GM21515 (cell line): ENCODE data around the gene ATRIP.
A peak's percentile ranks its signal among the peaks of the same experiment; 100 is the strongest.
"Not testable (repeated sequence)": the region's sequence is repeated elsewhere in the genome, so short reads cannot be mapped to it uniquely, and the experiment has no call there.

Source experiments
- ATAC-seq: cut with Tn5 transposase; IDR thresholded peaks from one replicate; pipeline ENCODE4 v1.9.1; 2021; ENCODE audit not compliant: unreplicated experiment

Gene ATRIP

DNA sequence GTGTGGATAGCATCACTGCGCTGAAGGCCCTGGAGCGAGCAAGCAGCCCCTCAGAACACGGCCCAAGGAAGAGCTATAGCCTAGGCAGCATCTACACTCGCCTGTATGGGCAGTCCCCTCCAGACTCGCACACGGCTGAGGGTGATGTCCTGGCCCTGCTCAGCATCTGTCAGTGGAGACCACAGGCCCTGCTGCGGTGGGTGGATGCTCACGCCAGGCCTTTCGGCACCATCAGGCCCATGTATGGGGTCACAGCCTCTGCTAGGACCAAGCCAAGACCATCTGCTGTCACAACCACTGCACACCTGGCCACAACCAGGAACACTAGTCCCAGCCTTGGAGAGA, 20.5 kb downstream of the ATRIP start:
- ATAC-seq, result no peak

DNA sequence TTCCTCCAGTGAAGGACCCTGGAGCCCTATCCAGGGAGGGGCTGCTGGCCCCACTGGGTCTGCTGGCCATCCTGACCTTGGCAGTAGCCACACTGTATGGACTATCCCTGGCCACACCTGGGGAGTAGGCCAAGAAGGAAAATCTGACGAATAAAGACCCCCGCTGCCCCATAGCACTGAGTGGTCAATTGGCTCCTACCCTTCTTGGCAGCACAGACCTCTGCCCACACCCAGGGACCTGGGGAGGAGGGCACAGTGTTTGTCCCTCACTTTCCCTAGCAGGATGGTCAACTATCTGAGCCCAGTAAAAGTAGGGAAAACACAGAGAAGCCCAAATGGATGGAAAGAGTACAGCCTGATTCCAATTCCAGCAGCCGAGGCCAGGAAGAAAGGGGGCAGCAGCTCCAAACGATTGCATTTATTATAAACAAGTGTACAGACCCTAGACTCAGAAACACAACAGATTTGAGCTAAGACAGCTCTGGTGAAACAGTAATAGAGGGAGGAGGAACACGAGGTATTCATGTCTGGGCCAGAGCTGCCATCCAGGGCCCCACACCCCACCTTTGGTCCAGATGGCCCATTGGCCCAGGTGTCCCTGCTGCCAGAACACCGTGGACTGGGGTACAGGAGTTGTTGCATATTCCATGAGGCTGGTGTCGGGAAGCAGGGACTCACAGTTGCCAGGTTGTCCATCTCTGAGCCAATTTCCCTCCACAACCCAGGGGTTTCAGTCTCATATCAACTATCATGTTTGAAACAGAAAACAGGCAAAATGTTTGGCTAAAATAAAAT, 21.1 kb downstream of the ATRIP start:
- no peak for ATAC-seq

DNA sequence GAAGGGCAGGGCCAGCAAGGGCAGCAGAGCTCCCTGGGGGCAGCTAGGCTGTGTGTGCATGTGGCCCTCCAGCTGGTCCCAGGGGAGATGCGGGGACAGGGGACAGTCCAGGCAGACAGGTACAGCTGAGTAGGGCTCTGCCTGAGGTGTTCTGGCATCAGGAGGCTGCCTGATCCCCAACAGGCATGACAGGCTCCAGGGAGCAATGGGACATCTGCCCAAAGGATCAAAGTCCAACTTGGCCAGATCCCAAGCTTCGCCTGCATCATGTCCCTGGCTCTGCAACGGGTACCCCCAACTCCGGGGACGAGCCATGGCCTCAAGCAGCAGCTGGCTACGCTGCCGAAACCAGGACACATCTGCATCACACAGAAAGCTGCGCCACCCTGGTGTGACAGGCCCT, 21.8 kb downstream of the ATRIP start:
- no peak for ATAC-seq

DNA sequence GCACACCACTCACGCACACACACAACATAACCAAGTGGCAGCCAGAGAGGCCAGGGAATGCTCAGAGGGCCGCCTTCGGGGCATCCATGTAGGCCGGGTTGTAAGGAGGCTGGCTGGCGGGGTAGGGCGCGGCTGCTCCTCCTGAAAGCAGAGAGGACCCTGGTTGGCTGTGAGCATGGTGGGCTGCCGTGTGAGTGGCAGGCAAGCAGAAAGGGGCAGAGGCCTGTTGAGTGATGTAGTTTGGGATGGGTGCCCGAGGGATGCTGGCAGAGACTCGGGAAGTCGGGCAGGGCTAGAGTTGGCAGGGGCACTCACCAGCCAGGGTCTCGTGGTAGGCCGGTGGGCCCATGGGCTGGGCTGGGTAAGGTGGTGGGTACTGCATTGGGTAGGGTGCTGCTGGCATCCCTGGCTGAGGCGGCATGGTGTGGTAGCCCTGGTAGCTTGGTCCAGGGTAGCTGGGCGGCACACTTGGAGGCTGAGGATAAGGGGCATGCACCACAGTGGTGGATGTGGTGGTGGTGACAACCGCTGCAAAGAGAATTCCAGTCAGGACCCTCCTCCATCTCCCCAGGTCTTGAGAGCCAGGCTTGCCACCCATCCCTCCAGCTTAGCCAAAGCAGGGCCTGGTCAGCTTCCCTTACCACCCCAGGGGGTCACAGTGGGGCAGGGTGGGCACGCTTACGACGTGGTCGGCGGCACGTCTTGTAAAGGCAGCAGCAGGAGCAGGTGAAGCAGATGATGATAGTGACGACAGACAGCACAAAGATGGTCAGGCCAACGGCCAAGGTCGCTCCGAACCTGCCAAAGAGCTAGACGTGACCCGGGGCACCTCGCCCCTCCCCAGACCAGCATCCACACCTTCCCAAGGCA, 22.7 kb downstream of the ATRIP start:
- ATAC-seq, result no peak

DNA sequence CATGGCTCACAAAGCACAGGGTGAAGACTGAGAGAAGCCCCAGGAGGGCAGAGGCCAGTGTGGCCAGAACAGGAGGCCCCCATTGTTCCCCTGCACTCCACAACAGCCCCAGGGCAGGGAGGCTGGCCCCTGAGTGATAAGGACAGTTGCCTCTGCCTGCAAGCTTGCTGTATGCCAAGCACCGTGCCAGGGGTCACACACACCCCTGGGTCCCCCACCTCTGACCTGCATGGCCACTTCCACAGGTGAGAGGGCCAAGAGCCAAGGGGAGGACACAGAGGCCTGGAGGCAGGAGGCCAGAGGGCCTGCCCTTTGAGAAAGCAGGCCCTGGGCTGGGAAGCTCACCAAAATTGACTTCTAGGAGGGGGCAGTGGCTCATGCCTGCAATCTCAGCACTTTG, 23.7 kb downstream of the ATRIP start:
- ATAC-seq, result no peak

DNA sequence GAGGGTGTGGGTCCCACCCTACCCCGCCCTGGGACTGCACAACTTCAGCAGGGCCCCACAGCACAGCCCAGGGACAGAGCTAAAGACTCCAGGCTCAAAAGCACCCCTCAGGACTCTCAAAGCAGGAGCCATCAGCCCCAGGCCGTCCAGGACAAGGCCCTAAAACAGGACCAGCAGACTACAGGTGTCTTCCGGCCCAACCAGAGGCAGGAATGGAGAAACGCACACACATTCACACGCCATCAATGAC, 26.1 kb downstream of the ATRIP start:
- ATAC-seq, result peak; percentile 12

DNA sequence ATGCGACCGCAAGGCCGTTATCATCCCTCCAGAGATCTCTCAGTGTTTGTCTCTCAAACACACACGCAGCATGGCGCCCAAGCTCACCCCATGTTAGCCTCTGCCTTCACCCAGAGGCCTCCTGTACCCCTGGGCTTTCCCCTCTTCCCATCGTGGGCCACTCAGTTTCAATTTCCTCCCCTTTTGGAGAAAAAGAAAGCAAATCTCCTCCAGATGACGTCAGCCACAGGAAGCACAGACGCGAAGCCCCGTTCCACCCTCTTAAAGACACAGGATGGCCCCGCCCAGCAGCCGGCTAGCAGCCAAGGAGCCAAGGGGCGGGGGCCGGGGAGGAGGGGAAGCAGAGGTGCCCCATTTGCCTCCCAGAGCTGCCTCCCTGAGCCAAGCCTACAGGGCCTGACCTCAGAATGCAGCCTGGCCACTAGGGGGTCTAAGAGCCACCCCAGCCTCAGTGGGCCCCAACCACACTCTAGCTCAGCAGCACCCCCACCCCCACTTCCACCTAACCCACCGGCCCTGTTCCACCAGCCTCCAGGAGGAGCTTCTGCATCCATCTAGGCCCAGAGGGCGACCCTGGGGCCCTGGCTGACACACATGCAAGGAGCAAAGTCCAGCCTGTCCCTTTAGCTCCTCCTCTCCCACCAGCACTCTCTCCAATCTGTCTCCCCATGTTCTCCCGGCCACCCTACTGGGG, 26.5 kb downstream of the ATRIP start:
- ATAC-seq, result peak; percentile 66

DNA sequence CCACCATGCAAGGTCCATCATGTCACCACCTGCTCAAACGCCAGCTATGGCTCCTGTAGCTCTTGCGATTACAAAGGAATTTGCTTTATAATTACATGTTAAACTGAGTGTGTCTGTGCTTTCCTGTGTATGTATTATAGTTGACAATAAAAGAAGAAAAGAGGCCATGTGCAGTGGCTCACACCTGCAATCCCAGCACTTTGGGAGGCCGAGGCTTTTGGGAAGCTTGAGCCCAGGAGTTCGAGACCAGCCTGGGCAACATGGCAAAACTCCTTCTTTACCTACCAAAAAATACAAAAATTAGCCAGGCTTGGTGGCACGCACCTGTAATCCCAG, 27.0 kb downstream of the ATRIP start:
- ATAC-seq, result no peak

DNA sequence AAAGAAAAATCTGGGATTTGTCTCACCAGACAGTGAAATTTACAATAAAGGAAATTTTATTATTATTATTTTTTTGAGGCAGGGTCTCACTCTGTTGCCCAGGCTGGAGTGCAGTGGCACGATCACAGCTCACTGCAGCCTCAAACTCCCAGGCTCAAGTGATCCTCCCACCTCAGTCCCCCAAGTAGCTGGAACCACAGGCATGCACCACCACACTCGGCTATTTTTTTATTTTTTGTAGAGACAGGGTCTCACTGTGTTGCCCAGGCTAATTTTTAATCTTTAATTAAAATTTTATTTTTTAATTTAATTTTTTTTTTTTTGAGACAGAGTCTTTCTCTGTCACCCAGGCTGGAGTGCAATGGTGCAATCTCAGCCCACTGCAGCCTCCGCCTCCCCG, 27.5 kb downstream of the ATRIP start:
- ATAC-seq, result not testable (repeated sequence)

DNA sequence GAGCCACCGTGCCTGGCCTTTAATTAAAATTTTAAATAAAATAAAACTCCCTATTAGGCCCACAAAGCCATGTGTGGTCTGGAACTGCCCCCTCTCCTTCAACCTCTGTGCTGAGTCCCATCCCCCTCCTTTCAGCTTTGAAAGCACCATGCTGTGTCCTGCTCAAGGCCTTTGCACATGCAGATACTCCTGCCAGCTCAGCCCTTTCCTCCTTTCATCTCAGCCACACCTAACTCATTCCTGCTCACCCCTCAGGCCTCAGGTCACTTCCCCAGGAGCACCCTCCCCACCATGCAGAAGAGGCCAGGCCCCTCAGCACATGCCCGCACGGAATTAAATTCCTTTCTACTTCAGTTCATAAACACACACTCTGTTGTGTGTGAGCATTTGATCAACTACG, 28.1 kb downstream of the ATRIP start:
- no peak for ATAC-seq

DNA sequence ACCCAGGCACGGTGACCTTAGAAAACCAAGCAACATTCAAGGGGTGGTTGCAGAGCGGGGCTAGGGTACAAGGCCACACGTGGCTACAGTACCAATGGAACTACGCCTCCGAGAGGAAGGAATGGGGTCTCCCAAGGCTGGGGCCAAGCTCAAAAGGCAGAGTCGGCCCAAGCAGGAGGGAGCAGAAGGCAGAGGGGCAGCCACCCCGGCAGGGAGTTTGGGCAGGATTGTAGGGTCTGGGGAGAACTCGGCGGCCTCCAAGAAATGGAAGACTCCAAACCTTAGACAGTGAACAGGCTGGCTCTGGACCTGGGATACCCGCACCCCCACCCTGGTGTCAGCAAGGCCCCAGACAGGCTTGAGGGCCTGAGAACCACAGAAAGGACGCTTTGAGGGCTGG, 28.7 kb downstream of the ATRIP start:
- ATAC-seq, result no peak

DNA sequence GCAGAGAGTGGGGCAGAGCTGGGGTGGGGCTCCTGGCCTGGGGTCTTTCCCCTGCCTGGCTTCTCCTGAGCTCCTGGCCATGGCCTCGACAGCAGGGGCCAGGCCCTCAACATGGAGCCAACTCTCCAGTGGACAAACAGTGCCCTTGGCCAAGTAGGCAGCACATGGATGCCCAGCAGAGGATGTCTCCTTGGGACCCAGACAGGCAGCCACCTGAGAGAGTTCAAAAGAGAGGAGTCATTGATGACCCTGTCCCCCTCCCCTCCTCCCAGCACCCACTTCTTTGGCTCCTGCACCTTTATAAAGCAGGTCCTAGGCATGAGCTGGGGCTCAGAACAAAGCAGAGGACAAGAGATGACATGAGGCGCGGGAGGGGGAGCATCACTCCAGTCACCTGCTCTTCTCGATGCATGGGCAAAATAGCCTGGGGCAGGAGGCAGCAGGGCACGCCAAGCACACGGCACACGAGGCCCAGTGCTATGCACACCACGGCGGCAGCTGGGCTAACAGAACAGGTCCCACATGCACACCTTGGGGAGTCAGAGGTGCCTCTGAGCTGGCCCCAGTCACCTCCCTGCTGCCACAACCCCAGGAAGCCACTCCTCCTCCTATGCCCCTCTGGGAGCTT, 30.0 kb downstream of the ATRIP start:
- no peak for ATAC-seq

DNA sequence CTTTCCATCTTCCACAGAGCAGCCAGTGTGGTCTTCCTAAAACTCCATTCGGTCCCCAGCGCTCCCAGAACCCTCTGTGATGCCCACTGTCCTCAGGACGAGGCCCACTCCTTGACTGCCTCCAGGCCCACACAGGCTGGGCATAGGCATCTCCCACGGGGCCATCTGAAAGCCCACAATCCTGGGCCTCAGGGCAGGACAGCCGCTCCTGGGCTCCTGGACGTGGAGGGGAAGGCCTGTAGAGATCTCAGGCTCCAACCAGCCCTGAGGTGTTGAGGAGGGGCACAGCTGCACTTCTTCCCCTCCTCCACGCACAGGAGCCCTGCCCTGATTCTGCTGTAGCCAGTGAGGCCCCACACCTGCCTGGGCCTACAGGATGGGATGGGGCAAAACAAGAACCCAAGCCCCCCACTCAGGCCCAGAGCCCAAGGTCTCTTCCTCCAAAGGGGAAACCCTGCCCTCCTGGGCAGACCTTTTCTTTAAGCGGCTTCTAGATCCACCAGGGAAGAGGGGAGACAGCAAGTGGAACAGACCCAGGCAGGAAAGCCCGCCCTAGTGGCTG, 31.5 kb downstream of the ATRIP start:
- no peak for ATAC-seq

DNA sequence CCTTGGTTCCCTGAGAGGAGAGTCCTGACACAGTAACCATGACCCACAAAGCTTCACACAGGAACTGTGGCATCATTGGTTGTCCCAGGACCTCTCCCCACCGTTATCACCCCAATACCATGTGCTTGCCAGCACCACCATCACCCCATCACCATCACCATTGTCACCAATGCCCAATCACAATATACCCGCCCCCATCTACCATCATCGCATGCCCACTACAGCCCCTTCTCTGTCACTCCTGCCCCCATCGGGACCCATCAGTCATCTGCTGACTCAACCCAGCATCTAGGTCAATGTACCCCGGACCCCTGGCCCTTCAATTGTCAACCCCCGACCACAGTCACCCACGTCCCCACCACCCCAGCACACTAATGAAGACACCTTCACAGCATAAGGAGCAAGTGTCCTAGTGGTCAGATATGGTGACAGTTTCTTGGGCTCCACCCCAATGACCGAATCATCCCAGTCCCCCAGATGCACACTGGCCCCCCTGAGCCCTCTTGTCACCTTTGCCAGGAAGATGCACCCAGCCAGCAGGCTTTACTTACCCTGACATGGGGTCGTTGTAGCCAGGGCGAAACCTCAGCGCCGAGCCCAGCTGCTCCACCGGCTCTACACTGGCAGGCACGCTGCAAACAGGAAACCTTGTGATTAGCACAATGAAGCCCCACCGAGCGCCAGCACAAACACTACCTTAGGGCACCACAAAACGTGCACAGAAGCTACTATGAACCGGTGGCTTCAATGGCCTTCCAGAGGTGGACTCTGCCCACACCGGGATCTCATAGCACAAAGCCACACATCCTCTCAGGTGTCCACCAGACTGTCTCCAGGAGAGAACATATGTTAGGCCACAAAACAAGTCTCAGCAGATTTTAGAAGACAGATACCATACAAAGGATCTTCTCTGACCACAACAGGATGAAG, 32.4 kb downstream of the ATRIP start:
- ATAC-seq, result no peak

DNA sequence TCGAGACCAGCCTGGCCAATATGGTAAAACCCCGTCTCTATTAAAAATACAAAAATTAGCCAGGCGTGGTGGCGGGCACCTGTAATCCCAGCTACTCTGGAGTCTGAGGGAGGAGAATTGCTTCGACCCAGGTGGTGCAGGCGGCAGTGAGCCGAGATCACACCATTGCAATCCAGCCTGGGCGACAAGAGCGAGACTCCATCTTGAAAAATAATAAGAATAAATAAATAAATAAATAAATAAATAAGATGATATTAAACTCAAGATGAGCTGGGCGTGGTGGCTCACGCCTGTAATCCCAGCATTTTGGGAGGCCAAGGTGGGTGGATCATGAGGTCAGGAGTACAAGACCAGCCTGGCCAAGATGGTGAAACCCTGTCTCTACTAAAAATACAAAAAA, 34.4 kb downstream of the ATRIP start:
- not testable (repeated sequence) for ATAC-seq

DNA sequence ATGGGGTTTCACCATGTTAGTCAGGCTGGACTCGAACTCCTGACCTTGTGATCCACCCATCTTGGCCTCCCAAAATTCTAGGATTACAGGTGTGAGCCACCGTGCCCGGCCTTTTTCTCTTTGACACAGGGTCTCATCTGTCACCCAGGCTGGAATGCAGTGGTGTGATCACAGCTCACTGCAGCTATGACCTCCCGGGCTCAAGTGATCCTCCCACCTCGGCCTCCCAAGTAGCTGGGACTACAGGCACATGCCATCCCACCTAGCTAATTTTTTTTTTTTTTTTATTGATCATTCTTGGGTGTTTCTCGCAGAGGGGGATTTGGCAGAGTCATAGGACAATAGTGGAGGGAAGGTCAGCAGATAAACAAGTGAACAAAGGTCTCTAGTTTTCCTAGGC, 36.3 kb downstream of the ATRIP start:
- ATAC-seq, result not testable (repeated sequence)

DNA sequence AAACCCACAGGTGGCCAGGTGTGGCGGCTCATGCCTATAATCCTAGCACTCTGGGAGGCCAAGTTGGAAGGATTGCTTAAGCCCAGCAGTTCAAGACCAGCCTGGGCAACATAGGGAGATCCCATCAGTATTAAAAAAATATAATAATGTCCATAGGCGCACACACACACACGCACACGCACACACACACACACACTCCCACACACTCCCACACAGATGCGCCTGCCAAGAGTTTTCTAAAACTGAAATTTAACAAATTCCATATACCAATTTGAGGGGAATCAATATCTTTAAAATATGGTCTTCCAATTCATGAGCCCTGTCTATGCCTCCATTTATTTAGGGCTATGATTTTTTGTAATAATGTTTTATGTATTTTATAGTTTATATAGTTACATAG, 40.4 kb downstream of the ATRIP start:
- no peak for ATAC-seq

DNA sequence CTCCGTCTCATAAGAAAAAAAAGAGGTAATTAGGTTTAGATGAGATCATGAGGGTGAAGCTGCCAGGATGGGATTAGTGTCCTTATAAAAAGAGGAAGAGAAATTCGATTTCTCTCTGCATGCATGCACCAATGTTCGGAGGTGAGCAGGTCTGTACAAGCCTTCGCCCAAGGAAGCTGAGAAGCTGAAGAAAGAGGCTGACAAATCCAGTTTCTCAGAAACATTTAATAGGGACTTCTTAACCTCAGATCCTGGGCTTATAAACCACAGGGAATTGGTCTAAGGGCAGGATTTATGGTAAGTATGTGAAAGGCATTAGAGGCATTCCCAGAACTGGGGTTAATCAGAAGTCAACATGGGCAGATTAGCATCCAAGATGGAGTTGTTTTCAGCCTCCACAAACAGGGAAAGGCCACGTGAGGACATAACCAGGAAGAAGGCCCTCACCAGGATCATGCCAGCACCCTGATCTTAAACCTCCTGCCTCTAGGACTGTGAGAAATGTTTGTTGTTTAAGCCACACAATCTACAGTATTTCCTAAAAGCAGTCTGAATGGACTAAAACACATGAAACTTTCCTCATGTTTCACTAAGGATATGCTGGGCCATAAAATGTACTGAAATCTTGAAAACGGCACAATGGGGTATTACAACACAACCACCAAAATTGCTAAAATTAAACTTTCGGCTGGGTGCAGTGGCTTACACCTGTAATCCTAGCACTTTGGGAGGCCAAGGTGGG, 46.1 kb downstream of the ATRIP start:
- ATAC-seq, result no peak

DNA sequence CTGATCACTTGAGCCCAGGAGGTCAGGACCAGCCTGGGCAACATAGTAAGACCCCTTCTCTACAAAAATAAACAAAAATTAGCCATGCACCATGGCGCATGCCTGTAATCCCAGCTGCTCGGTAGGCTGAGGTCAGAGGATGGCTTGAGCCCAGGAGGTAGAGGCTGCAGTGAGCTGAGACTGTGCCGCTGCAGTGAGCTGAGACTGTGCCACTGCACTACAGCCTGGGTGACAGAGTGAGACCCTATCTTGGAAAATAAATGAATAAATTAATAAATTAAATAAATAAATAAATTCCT, 46.6 kb downstream of the ATRIP start:
- no peak for ATAC-seq

DNA sequence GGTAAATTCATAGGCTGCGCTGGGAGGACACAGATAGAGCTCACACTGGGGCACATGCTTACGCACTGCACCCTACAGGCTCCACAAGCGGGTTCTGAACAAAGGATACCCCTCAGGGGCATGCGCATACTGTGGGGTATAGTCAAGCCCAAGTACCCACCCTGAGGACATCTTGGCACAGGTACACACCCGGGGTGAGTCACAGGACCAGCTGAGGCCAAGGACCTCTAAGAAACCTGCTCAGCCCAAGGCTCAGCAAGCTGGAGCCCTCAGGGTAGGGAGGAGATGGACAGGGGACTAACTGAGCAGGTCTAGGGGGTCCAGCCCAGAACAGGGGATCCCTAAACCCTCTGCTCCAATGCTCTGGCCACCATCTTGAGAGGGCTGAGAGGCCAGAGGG, 54.1 kb downstream of the ATRIP start:
- no peak for ATAC-seq
